Activated CD8-positive, alpha-beta memory T cell treated with anti-CD3 and anti-CD28 coated beads, Interleukin-2, amount 50 U/mL, for 24 hours (primary cell): ENCODE data around the gene TECTA.
"Not testable (repeated sequence)": the region's sequence is repeated elsewhere in the genome, so short reads cannot be mapped to it uniquely, and the experiment has no call there.

ENCODE experiments used
- DNase-seq: peaks from one replicate; pipeline ENCODE4 v3.0.0-alpha.2; 2020; ENCODE audit errors: extremely low read depth

TECTA gene

DNA sequence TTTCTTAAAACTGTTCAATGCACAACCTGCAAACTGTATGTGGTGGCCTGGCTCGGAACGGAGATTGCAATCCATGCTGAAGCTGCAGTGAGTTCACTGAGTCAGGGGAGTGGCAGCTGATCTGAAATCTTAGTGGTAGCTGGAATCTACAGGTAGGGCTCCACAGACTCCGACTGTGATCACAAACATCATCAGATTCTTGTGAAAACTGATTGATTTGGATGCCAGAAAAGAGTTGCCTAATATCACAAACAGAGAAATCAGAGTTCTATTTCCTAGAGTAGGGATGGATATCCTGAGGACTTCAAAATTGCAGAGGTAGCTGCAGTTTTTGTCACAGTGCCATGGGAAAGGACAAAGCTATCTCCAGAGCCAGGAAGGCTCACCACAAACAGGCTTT, 134.0 kb downstream of the TECTA start:
- no peak for DNase-seq

DNA sequence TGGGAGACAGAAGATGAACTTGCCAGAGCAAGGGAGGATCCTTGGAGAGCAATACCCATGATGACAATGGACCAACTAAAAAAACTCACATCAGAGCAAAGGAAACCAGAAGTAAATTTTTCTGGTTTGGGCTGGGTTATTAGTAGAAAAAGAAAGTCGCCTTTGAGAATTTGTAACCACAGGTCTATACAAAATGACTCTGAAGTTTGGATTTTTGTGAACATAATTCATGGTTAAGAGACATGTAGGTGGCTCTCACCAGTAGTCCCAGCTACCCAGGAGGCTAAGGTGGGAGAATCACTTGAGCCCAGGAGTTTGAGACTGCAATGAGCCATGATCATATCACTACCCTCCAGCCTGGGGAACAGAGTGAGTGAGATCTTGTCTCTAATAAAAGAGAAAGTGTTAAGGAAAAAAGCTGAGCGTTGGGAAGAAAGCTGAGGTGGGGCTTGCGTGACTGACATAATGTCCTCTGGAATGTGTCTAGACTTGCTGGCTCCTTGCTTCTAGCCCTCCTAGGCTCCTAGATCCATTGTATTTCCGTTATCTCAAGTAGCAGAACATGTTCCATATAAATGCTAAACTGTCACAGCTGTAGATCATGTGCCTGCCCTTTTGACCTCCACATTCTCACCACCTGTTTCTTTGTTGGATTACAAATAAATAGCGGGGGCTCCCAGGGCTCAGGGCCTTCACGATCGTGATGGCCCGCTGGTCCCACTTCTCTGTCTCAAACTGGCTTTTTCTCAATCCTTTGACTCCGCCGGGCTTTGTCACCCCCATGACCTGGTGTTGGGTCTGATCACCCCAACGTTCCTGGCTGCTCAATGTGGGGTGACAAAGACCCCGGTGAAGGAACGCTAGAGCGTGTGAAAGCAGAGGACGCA, 135.3 kb downstream of the TECTA start:
- DNase-seq, result no peak

DNA sequence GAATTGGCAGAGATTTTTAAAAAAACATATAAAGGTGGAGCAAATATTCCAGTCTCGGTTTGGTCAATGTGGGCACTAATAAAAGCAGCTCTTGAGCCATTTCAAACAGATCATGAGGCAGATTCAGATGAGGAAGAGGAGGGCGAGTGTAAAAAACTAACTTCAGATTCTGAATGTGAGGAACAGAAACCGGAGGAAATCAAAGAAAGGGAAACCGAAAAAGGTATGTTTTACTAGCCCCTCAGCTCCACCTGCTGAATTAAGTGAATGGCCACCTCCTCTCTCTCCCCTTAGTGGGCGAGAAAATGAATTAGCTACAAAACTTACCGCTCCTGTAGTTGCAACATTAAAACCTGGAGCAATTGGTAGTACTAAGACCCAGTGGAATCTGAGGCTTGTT, 136.2 kb downstream of the TECTA start:
- not testable (repeated sequence) for DNase-seq

DNA sequence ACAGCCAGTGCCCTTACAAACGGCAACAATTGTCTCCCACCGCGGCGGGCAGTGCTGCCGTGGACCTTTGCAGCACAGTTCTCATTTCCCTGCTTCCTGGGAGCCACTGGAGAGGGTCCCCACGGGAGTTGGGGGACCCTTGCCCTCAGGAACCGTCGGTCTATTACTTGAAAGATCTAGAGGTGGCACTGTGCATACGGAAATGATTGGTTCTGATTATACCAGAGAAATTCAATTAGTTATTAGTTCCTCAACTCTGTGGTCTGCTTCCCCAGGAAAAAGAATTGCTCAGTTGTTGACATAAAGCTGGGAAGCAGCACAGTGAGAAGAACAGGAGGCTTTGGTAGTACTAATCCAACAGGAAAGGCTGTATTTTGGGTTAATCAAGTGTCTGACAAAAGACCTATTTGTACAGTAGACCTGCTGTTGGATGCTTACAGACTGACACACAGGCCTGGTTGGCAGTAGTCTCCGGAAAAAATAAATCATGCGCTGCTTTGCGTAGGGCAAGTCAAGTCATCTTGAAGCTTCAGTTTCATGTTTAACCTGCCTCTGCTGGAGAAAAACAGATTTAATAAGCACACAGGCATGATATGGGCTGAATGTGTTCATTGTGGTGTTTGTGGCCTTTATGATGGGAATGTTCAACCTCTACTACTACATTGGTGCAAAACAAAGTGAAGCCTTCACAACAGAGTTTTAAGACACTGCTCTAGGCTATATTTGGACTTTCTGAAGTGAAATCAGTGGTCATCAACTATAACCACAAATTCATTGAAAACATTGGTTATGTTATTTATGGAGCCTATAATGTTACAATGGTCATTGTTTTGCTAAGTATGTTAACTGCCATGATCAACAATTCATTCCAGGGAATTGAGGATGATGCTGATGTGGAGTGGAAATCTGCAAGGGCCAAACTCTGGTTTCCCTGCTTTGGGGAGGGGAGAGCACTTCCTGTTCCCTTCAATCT, 136.9 kb downstream of the TECTA start:
- DNase-seq, result no peak

DNA sequence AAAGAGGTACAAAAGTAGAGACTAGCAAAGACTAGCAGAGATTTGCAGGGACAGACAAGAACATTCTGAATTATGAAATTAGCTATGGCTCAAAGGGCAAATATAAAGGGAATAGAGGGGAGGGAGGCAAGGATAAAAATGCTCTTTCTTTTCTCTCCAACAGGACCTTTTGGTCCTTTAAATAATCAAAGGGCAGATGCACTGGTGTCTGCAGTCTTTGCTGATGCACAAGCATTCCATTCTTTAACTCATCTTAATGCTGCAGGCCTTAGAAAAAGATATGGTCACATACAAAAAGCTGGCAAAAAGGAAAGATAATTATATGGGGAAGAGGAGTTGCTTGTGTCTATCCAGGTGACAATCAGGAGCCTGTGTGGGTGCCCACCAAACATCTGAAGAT, 137.9 kb downstream of the TECTA start:
- DNase-seq, result no peak

DNA sequence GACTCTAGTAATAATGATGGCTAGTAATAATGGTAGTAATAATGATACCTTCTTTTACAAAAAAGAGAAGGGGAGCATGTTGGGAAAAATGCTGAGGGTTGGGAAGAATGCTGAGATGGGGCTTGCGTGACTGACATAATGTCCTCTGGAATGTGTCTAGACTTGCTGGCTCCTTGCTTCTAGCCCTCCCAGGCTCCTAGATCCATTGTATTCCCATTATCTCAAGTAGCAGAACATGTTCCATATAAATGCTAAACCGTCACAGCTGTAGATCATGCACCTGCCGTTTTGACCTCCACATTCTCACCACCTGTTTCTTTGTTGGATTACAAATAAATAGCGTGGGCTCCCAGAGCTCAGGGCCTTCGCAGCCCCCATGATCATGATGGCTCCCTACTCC, 139.0 kb downstream of the TECTA start:
- not testable (repeated sequence) for DNase-seq

DNA sequence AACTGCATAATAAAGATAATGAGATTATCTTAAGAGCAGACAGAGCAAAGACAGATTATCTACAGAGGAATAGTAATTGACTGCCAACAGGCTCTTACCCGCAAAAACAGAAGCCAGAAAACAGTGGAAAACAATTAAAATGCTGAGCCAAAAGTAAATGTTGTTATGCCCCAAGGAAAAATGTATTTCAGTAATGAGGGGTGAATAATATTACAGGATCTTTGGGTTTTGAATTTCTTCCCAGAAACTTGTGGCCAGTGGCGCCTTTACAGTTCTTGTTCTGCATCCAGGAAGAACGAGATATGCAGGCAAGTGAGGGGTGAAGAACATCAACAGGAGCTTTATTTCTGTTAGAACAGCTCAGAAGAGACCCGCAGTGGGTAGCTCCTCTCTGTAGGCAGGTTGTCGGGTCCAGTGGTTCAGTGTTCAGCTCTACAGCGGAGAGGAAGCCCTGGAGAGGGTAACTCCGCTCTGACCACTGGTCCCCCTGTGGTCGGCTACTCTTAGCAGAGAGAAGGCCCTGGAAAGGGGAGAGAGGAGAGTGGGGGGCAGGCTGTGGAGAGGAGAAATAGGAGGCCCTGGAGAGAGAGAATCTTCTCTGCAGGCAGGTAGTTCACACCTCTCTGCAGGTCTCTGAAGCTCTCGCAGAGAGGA, 139.7 kb downstream of the TECTA start:
- no peak for DNase-seq
